Kidney (tissue), 14 donors: ENCODE data around the gene IBA57. TPM values are rescaled to one million over a fixed set of nuclear protein-coding genes. Genes with fewer than 3 reads are reported as not detected.

Source experiments
- DNase-seq, 5 donors: peaks; one replicate each; pipeline ENCODE4 v3.0.0-alpha.2; 2013 to 2020
- FAIRE-seq: peaks from 2 replicates; lab custom pipeline; 2012; peaks lifted over from hg19 to GRCh38; lab: Jason Lieb, UNC
- H3K27ac ChIP-seq, 2 donors: one replicate each; pipeline ENCODE4 v1.7.0; 2013; ENCODE audit warnings: low read depth in 2 of 2, low read length in 2 of 2, inconsistent platforms in 1 of 2
- H3K27me3 ChIP-seq: one replicate; pipeline ENCODE4 v1.7.1; 2013; ENCODE audit warnings: low read length, inconsistent platforms; ENCODE audit not compliant: control insufficient read depth, insufficient read depth
- H3K36me3 ChIP-seq, 3 donors: one replicate each; pipeline versions ENCODE4 v1.7.0 to v1.7.1; 2013; ENCODE audit warnings: low read length in 3 of 3, control low read depth in 1 of 3, inconsistent platforms in 1 of 3; ENCODE audit not compliant: insufficient read depth in 3 of 3, control insufficient read depth in 2 of 3
- H3K4me1 ChIP-seq, 3 donors: one replicate each; pipeline versions ENCODE4 v1.7.0 to v1.7.1; 2013; ENCODE audit warnings: low read length in 3 of 3, inconsistent platforms in 1 of 3, low read depth in 1 of 3; ENCODE audit not compliant: control insufficient read depth in 2 of 3, insufficient read depth in 2 of 3
- H3K4me3 ChIP-seq, 3 donors: one replicate each; pipeline versions ENCODE4 v1.7.0 to v1.8.1; 2013; ENCODE audit warnings: low read length in 3 of 3, control low read depth in 1 of 3, inconsistent platforms in 1 of 3
- H3K9ac ChIP-seq, 3 donors: one replicate each; pipeline versions ENCODE4 v1.7.0 to v1.7.1; 2013; ENCODE audit warnings: low read length in 3 of 3, control low read depth in 1 of 3, inconsistent platforms in 1 of 3
- H3K9me3 ChIP-seq, 3 donors: one replicate each; pipeline versions ENCODE4 v1.7.0 to v1.7.1; 2013; ENCODE audit warnings: low read length in 3 of 3, control low read depth in 1 of 3, inconsistent platforms in 1 of 3; ENCODE audit not compliant: control insufficient read depth in 2 of 3, insufficient read depth in 1 of 3
- intact Hi-C: fragments of 100-400 bp; cut with DNase I; formaldehyde crosslinking; loops from one replicate; pipeline ENCODE4 v1.11.1; 2022
- polyA plus RNA-seq: library from polyadenylated mRNA; stranded (reverse); fragments of 350-450 nt; fragmentation: Illumina TruSeq; extraction: RNeasy Lipid Tissue Mini Kit (QIAGEN cat#74804); gene quantifications from one replicate; pipeline ENCODE4 v1.2.3, GENCODE V29; 2014; ENCODE audit warnings: low read depth, low replicate concordance; ENCODE audit not compliant: insufficient read depth
- total RNA-seq: library from RNA; stranded (reverse); fragmentation: NEBNext Ultra II Directional; extraction: Animal tissue kit (Norgen Biotek cat#: 25700); gene quantifications from one replicate; pipeline ENCODE4 v1.2.1, GENCODE V29; 2021
- TF ChIP-seq, protein P1 (sequence below): IDR thresholded peaks from 3 replicates; pipeline ENCODE4 v1.5.1; 2012; ENCODE audit warnings: mild to moderate bottlenecking, moderate library complexity, borderline replicate concordance; ENCODE audit not compliant: insufficient read depth; ENCODE audit errors: extremely low read depth
- donor health status: control.
- donor health status: control.
- donor health status: control.
- donor health status: control.
- donor health status: control.
- donor health status: DM: yes; HTN: yes; CAD: no.
- donor health status: Normal renal cell carcinoma (clear cell type).

IBA57 gene
- total and polyA plus RNA-seq, 2 donors from 2014 or later = 4.7 to 13.0 TPM

DNA sequence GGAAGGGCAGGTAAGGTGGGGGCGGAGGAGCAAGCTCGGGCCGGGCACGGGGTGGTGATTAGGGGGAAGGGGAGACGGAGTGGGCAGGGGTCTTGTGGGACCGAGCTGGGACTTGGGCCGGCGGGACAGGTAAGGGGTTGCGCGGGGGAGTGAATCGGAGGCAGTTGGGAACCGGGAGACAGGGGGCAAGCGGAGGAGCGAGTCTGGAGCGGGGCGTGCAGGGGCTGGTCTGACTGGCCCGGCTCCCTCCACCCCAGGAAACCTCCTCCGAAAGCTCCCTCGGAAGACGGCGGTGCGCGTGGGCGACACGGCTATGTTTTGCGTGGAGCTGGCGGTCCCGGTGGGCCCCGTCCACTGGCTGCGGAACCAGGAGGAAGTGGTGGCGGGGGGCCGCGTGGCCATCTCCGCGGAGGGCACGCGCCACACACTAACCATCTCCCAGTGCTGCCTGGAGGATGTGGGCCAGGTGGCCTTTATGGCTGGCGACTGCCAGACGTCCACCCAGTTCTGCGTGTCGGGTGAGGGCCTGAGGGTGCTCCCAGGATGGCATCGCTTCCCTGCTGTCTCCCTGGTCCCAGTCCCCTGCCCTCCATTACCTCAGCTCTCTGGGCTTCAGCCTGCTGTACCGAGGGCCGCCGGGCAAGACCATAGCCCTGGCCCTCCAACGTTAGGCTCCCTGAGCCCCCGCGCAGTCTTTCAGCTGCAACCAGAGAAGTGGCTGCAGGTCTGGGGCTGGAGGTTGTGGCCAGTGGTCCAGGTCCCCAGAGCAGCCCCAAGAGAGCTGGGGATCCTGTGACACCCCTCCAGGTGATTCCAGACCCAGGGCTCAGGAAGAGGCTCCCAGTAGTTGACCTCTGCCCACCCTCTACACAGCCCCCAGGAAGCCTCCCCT is 48.6 kb downstream of the IBA57 start:
- Histone ChIP-seq H3K4me3 (peak overlapping the region in 2 of 3 donors; percentile 34 to 35), H3K27me3 (no peaks in the 10 kb centered on the region), H3K27ac (no peak overlapping the region), H3K9ac (no peak overlapping the region), H3K4me1 (peaks cover 0 to 7% (median 0%) of the 10 kb centered on the region in 3 donors), H3K36me3 (no peaks in the 10 kb centered on the region), H3K9me3 (no peaks in the 10 kb centered on the region)
- TF ChIP-seq, protein P1, sequence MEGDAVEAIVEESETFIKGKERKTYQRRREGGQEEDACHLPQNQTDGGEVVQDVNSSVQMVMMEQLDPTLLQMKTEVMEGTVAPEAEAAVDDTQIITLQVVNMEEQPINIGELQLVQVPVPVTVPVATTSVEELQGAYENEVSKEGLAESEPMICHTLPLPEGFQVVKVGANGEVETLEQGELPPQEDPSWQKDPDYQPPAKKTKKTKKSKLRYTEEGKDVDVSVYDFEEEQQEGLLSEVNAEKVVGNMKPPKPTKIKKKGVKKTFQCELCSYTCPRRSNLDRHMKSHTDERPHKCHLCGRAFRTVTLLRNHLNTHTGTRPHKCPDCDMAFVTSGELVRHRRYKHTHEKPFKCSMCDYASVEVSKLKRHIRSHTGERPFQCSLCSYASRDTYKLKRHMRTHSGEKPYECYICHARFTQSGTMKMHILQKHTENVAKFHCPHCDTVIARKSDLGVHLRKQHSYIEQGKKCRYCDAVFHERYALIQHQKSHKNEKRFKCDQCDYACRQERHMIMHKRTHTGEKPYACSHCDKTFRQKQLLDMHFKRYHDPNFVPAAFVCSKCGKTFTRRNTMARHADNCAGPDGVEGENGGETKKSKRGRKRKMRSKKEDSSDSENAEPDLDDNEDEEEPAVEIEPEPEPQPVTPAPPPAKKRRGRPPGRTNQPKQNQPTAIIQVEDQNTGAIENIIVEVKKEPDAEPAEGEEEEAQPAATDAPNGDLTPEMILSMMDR = no peak
- intact Hi-C loops = no loop called here
- no peak for FAIRE-seq
- DNase-seq = peak in 2 of 5 donors; percentile 12 to 66

DNA sequence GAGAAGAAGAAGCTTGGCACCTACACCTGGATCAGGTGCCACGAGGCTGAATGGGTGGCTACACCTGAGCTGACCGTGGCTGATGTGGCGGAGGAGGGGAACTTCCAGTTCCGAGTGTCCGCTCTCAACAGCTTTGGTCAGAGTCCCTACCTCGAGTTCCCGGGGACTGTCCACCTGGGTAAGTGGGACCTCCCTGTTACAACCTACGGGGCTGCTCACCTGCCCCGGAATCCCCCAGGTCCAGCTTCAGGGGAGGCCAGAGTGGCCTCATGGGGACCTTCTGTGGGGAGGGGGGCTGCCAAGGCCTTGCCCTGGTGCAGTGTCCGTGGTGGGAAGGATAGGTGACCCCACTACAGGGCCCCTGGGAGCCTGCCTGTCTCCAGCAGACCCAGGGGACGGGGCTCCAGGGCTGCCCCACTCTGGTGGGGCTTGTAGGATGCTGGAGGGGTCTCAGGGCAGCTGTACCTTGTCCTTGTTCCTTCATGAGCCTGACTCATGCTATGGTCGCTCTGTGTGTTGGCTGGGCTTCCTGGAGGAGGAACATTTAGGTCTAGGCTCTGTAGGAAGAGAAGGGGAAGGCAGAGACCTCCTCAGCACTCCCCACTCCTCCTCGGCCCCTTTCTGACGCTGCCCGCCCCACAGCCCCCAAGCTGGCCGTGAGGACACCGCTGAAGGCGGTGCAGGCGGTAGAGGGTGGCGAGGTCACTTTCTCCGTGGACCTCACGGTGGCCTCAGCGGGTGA is 49.5 kb downstream of the IBA57 start:
- no peak overlapping the region for H3K4me3 ChIP-seq
- intact Hi-C loops = no loop called here
- peaks cover 0 to 7% (median 0%) of the 10 kb centered on the region in 3 donors for H3K4me1 ChIP-seq
- H3K36me3 ChIP-seq = peaks cover 0 to 3% (median 0%) of the 10 kb centered on the region in 3 donors
- no peak for FAIRE-seq
- peak in 1 of 5 donors; percentile 54 for DNase-seq
- no peak overlapping the region for H3K27ac ChIP-seq
- no peaks in the 10 kb centered on the region for H3K9me3 ChIP-seq
- H3K9ac ChIP-seq = no peak overlapping the region
- TF ChIP-seq, protein P1 = no peak
- no peaks in the 10 kb centered on the region for H3K27me3 ChIP-seq

DNA sequence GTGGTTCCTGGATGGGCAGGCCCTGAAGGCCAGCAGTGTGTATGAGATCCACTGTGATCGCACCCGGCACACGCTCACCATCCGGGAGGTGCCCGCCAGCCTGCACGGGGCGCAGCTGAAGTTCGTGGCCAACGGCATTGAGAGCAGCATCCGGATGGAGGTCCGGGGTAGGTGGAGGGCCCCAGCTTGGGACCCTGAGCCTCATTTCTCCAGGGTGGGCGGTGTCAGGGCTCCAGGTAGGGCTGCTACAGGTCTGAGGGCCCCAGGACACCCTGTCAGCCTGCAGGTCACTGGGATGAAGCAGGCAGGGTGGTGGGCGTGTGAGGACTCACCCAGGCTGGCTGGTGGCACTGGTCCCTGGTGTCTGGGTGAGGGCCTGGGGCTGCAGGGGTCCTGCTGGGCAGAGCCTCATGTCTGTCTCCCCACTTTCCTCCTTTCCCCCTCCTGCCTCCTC is 50.1 kb downstream of the IBA57 start:
- DNase-seq (peak in 2 of 5 donors; percentile 39 to 69), FAIRE-seq (no peak)
- H3K27me3 ChIP-seq = no peaks in the 10 kb centered on the region
- H3K27ac ChIP-seq = no peak overlapping the region
- TF ChIP-seq, protein P1 = no peak
- peaks cover 0 to 3% (median 0%) of the 10 kb centered on the region in 3 donors for H3K36me3 ChIP-seq
- H3K9me3 ChIP-seq = no peaks in the 10 kb centered on the region
- no peak overlapping the region for H3K9ac ChIP-seq
- H3K4me1 ChIP-seq = peaks cover 0 to 7% (median 0%) of the 10 kb centered on the region in 3 donors
- no peak overlapping the region for H3K4me3 ChIP-seq
- intact Hi-C loops = no loop called here
